Thyroid gland (tissue), 4 donors: Measurements from ENCODE around the gene ANKRD10.

Experiments used
- POLR2A ChIP-seq, 2 donors: fragments of 450-650 bp; IDR thresholded peaks; one replicate each; pipeline ENCODE4 v1.6.1; 2017; ENCODE audit warnings: antibody characterized with exemption in 2 of 2, mild to moderate bottlenecking in 2 of 2, moderate library complexity in 1 of 2
- TF ChIP-seq, protein P1 (sequence below), 6 experiments: fragments of 200-600 bp in 3 of 6; fragments of 450-650 bp in 3 of 6; sonication (generic) in 3 of 6; IDR thresholded peaks; one replicate each; pipeline ENCODE4 v1.5.1; 2016 to 2019; ENCODE audit warnings: antibody characterized with exemption in 6 of 6, mild to moderate bottlenecking in 2 of 6, inconsistent platforms in 1 of 6, moderate library complexity in 1 of 6

- TF ChIP-seq, protein P1, sequence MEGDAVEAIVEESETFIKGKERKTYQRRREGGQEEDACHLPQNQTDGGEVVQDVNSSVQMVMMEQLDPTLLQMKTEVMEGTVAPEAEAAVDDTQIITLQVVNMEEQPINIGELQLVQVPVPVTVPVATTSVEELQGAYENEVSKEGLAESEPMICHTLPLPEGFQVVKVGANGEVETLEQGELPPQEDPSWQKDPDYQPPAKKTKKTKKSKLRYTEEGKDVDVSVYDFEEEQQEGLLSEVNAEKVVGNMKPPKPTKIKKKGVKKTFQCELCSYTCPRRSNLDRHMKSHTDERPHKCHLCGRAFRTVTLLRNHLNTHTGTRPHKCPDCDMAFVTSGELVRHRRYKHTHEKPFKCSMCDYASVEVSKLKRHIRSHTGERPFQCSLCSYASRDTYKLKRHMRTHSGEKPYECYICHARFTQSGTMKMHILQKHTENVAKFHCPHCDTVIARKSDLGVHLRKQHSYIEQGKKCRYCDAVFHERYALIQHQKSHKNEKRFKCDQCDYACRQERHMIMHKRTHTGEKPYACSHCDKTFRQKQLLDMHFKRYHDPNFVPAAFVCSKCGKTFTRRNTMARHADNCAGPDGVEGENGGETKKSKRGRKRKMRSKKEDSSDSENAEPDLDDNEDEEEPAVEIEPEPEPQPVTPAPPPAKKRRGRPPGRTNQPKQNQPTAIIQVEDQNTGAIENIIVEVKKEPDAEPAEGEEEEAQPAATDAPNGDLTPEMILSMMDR (IDR thresholded peaks at IDR 0.05): no peak
- no peak for TF ChIP-seq POLR2A (IDR thresholded peaks at IDR 0.05)
Measured at GRCh38 chr13:110876609-110877008, 38.3 kb downstream of the ANKRD10 start.
